HUES6 (cell line): ENCODE measurements around the gene BCL2.

Experiments used
- H3K27ac ChIP-seq: 2 replicates; pipeline ENCODE4 v1.7.0; 2013; ENCODE audit warnings: low read depth, mild to moderate bottlenecking, low read length, inconsistent platforms
- H3K27me3 ChIP-seq: 2 replicates; pipeline ENCODE4 v1.6.1; 2013; ENCODE audit warnings: low read length; ENCODE audit not compliant: control insufficient read depth, insufficient read depth
- H3K36me3 ChIP-seq: 2 replicates; pipeline ENCODE4 v1.6.1; 2013; ENCODE audit warnings: low read length; ENCODE audit not compliant: control insufficient read depth, insufficient read depth
- H3K4me1 ChIP-seq: 2 replicates; pipeline ENCODE4 v1.6.1; 2013; ENCODE audit warnings: low read length; ENCODE audit not compliant: control insufficient read depth, insufficient read depth
- H3K4me3 ChIP-seq: 2 replicates; pipeline ENCODE4 v1.5.1; 2013; ENCODE audit warnings: low read depth, low read length
- H3K9ac ChIP-seq: one replicate; pipeline ENCODE4 v1.6.1; 2013; ENCODE audit warnings: mild to moderate bottlenecking, low read length
- H3K9me3 ChIP-seq: 2 replicates; pipeline ENCODE4 v1.6.1; 2013; ENCODE audit warnings: low read depth, low read length; ENCODE audit not compliant: control insufficient read depth, insufficient read depth

Gene BCL2

GRCh38 chr18:63109022-63109421 lies 210.5 kb downstream of the BCL2 start:
- Histone ChIP-seq H3K4me1 (no peaks in the 10 kb centered on the region), H3K27me3 (no peaks in the 10 kb centered on the region), H3K9me3 (no peaks in the 10 kb centered on the region), H3K4me3 (no peak overlapping the region), H3K9ac (no peak overlapping the region), H3K27ac (no peak overlapping the region), H3K36me3 (no peaks in the 10 kb centered on the region)

GRCh38 chr18:63107931-63108330 lies 211.6 kb downstream of the BCL2 start:
- Histone ChIP-seq H3K27me3 (no peaks in the 10 kb centered on the region), H3K9ac (no peak overlapping the region), H3K9me3 (no peaks in the 10 kb centered on the region), H3K4me3 (no peak overlapping the region), H3K27ac (no peak overlapping the region), H3K4me1 (peaks cover 3% of the 10 kb centered on the region; the same call in 1 of the 2 replicates), H3K36me3 (no peaks in the 10 kb centered on the region)

- Histone ChIP-seq H3K36me3 (no peaks in the 10 kb centered on the region), H3K4me3 (no peak overlapping the region), H3K27ac (no peak overlapping the region), H3K9ac (no peak overlapping the region), H3K4me1 (peaks cover 4% of the 10 kb centered on the region; the same call in 1 of the 2 replicates), H3K27me3 (no peaks in the 10 kb centered on the region), H3K9me3 (no peaks in the 10 kb centered on the region)
Observed at GRCh38 chr18:63107171-63107845, 212.3 kb downstream of the BCL2 start.

- no peak overlapping the region for H3K27ac ChIP-seq
- H3K9me3 ChIP-seq: no peaks in the 10 kb centered on the region
- peaks cover 4% of the 10 kb centered on the region; the same call in 1 of the 2 replicates for H3K4me1 ChIP-seq
- no peak overlapping the region for H3K4me3 ChIP-seq
- no peak overlapping the region for H3K9ac ChIP-seq
- H3K27me3 ChIP-seq: no peaks in the 10 kb centered on the region
- H3K36me3 ChIP-seq: no peaks in the 10 kb centered on the region
Observed at GRCh38 chr18:63106727-63107126, 212.8 kb downstream of the BCL2 start.

- no peak overlapping the region for H3K27ac ChIP-seq
- H3K36me3 ChIP-seq: no peaks in the 10 kb centered on the region
- no peaks in the 10 kb centered on the region for H3K27me3 ChIP-seq
- H3K4me1 ChIP-seq: peaks cover 4% of the 10 kb centered on the region; the same call in 1 of the 2 replicates
- H3K9ac ChIP-seq: no peak overlapping the region
- no peak overlapping the region for H3K4me3 ChIP-seq
- H3K9me3 ChIP-seq: no peaks in the 10 kb centered on the region
Observed at GRCh38 chr18:63105636-63106316, 213.8 kb downstream of the BCL2 start.

- H3K9ac ChIP-seq: no peak overlapping the region
Observed at GRCh38 chr18:63104868-63105267, 214.7 kb downstream of the BCL2 start.

GRCh38 chr18:63102941-63103744 lies 216.4 kb downstream of the BCL2 start:
- Histone ChIP-seq H3K9ac (no peak overlapping the region), H3K27ac (no peak overlapping the region), H3K9me3 (no peaks in the 10 kb centered on the region), H3K4me1 (peaks cover 4% of the 10 kb centered on the region; the same call in 1 of the 2 replicates), H3K27me3 (no peaks in the 10 kb centered on the region), H3K4me3 (no peak overlapping the region), H3K36me3 (no peaks in the 10 kb centered on the region)

More at GRCh38 chr18:63104868-63105267, 214.7 kb downstream of the BCL2 start:
- Histone ChIP-seq H3K4me1 (peaks cover 4% of the 10 kb centered on the region; the same call in 1 of the 2 replicates), H3K4me3 (no peak overlapping the region), H3K27ac (no peak overlapping the region), H3K27me3 (no peaks in the 10 kb centered on the region), H3K36me3 (no peaks in the 10 kb centered on the region), H3K9me3 (no peaks in the 10 kb centered on the region)

- Histone ChIP-seq H3K4me3 (no peak overlapping the region), H3K9me3 (no peaks in the 10 kb centered on the region), H3K36me3 (no peaks in the 10 kb centered on the region), H3K27me3 (no peaks in the 10 kb centered on the region), H3K9ac (no peak overlapping the region), H3K4me1 (peaks cover 4% of the 10 kb centered on the region; the same call in 1 of the 2 replicates), H3K27ac (no peak overlapping the region)
Observed at GRCh38 chr18:63100630-63101055, 218.9 kb downstream of the BCL2 start.

- no peaks in the 10 kb centered on the region for H3K27me3 ChIP-seq
- H3K4me3 ChIP-seq: no peak overlapping the region
- no peaks in the 10 kb centered on the region for H3K36me3 ChIP-seq
- H3K27ac ChIP-seq: no peak overlapping the region
- no peak overlapping the region for H3K9ac ChIP-seq
- no peaks in the 10 kb centered on the region for H3K9me3 ChIP-seq
- peaks cover 4% of the 10 kb centered on the region; the same call in 1 of the 2 replicates for H3K4me1 ChIP-seq
Observed at GRCh38 chr18:63099848-63100629, 219.5 kb downstream of the BCL2 start.

- Histone ChIP-seq H3K9ac (no peak overlapping the region), H3K27ac (no peak overlapping the region), H3K36me3 (no peaks in the 10 kb centered on the region), H3K4me1 (peaks cover 4% of the 10 kb centered on the region; the same call in 1 of the 2 replicates), H3K27me3 (no peaks in the 10 kb centered on the region), H3K9me3 (no peaks in the 10 kb centered on the region), H3K4me3 (no peak overlapping the region)
Observed at GRCh38 chr18:63099091-63099840, 220.3 kb downstream of the BCL2 start.
